Liver (tissue), 9 donors: Measurements from ENCODE around the gene SHISAL1. TPM values are rescaled to one million over a fixed set of nuclear protein-coding genes. Genes with fewer than 3 reads are reported as not detected.

Experiments used
- DNase-seq: peaks from one replicate; pipeline ENCODE4 v3.0.0-alpha.2; 2017; ENCODE audit warnings: low spot score
- H3K27ac ChIP-seq, 2 donors: one replicate each; pipeline ENCODE4 v1.7.0; 2013; ENCODE audit warnings: inconsistent platforms in 2 of 2, low read length in 2 of 2, control low read depth in 1 of 2, low read depth in 1 of 2, mild to moderate bottlenecking in 1 of 2
- H3K27me3 ChIP-seq, 4 donors: one replicate each; pipeline versions ENCODE4 v1.6.1 to v1.7.0; 2013; ENCODE audit warnings: low read length in 3 of 4, inconsistent platforms in 1 of 4, mild to moderate bottlenecking in 1 of 4, moderate library complexity in 1 of 4; ENCODE audit not compliant: control insufficient read depth in 4 of 4, insufficient read depth in 4 of 4
- H3K36me3 ChIP-seq, 4 donors: one replicate each; pipeline versions ENCODE4 v1.6.1 to v1.7.0; 2013; ENCODE audit warnings: low read length in 3 of 4, mild to moderate bottlenecking in 3 of 4, low read depth in 1 of 4, moderate library complexity in 1 of 4; ENCODE audit not compliant: control insufficient read depth in 4 of 4, insufficient read depth in 3 of 4
- H3K4me1 ChIP-seq, 4 donors: one replicate each; pipeline versions ENCODE4 v1.6.1 to v1.7.0; 2013; ENCODE audit warnings: low read length in 3 of 4, mild to moderate bottlenecking in 3 of 4, moderate library complexity in 1 of 4; ENCODE audit not compliant: control insufficient read depth in 4 of 4, insufficient read depth in 4 of 4
- H3K4me3 ChIP-seq, 3 donors: one replicate each; pipeline versions ENCODE4 v1.6.1 to v1.7.0; 2013; ENCODE audit warnings: low read length in 3 of 3, control low read depth in 1 of 3, low read depth in 1 of 3, mild to moderate bottlenecking in 1 of 3
- H3K9ac ChIP-seq, 2 donors: one replicate each; pipeline ENCODE4 v1.7.0; 2013; ENCODE audit warnings: low read length in 2 of 2, mild to moderate bottlenecking in 2 of 2, moderate library complexity in 2 of 2, control low read depth in 1 of 2, low read depth in 1 of 2
- H3K9me3 ChIP-seq, 4 donors: one replicate each; pipeline versions ENCODE4 v1.6.1 to v1.7.0; 2013; ENCODE audit warnings: low read length in 3 of 4; ENCODE audit not compliant: control insufficient read depth in 4 of 4
- ATF3 ChIP-seq: IDR thresholded peaks from 2 replicates; pipeline ENCODE4 v1.6.1; 2016; ENCODE audit warnings: antibody characterized with exemption
- CTCF ChIP-seq: fragments of 150-350 bp; IDR thresholded peaks from 2 replicates; pipeline ENCODE4 v1.5.1; 2017; ENCODE audit warnings: improper control_type of control experiment, low read depth, low read length; ENCODE audit not compliant: missing input control
- EGR1 ChIP-seq, 2 donors: IDR thresholded peaks; 2 replicates each; pipeline ENCODE4 v1.6.1; 2016 to 2018; ENCODE audit warnings: antibody characterized with exemption in 2 of 2, low read depth in 2 of 2
- FOXA1 ChIP-seq: IDR thresholded peaks from 2 replicates; pipeline ENCODE4 v1.6.1; 2016; ENCODE audit warnings: antibody characterized with exemption
- FOXA2 ChIP-seq: IDR thresholded peaks from 2 replicates; pipeline ENCODE4 v1.6.1; 2016; ENCODE audit warnings: antibody characterized with exemption
- GABPA ChIP-seq, 2 donors: IDR thresholded peaks in 1 of 2; conservative IDR thresholded peaks in 1 of 2; 2 replicates each; pipeline ENCODE4 v1.6.1; 2016; ENCODE audit warnings: antibody characterized with exemption in 2 of 2, mild to moderate bottlenecking in 1 of 2, moderate library complexity in 1 of 2
- HNF4A ChIP-seq, 2 donors: conservative IDR thresholded peaks; 2 replicates each; pipeline ENCODE4 v1.6.1; 2016; ENCODE audit warnings: antibody characterized with exemption in 2 of 2, mild to moderate bottlenecking in 2 of 2
- HNF4G ChIP-seq: IDR thresholded peaks from 2 replicates; pipeline ENCODE4 v1.6.1; 2016; ENCODE audit warnings: antibody characterized with exemption
- JUND ChIP-seq, 2 donors: IDR thresholded peaks; 2 replicates each; pipeline ENCODE4 v1.6.1; 2016; ENCODE audit warnings: antibody characterized with exemption in 2 of 2
- MAX ChIP-seq: IDR thresholded peaks from 2 replicates; pipeline ENCODE4 v1.6.1; 2016; ENCODE audit warnings: antibody characterized with exemption
- NR2F2 ChIP-seq: IDR thresholded peaks from 2 replicates; pipeline ENCODE4 v1.6.1; 2016; ENCODE audit warnings: antibody characterized with exemption
- RAD21 ChIP-seq, 2 donors: IDR thresholded peaks; 2 replicates each; pipeline ENCODE4 v1.6.1; 2016; ENCODE audit warnings: antibody characterized with exemption in 2 of 2, mild to moderate bottlenecking in 2 of 2
- REST ChIP-seq: IDR thresholded peaks from 2 replicates; pipeline ENCODE4 v1.6.1; 2016; ENCODE audit warnings: antibody characterized with exemption, mild to moderate bottlenecking
- RXRA ChIP-seq, 2 donors: IDR thresholded peaks; 2 replicates each; pipeline ENCODE4 v1.6.1; 2017 to 2018; ENCODE audit warnings: antibody characterized with exemption in 2 of 2, mild to moderate bottlenecking in 1 of 2
- SP1 ChIP-seq: IDR thresholded peaks from 2 replicates; pipeline ENCODE4 v1.6.1; 2018; ENCODE audit warnings: antibody characterized with exemption, mild to moderate bottlenecking
- TAF1 ChIP-seq: conservative IDR thresholded peaks from 2 replicates; pipeline ENCODE4 v1.6.1; 2016; ENCODE audit warnings: antibody characterized with exemption, mild to moderate bottlenecking
- YY1 ChIP-seq: IDR thresholded peaks from 2 replicates; pipeline ENCODE4 v1.6.1; 2016; ENCODE audit warnings: antibody characterized with exemption, mild to moderate bottlenecking
- ZBTB33 ChIP-seq: IDR thresholded peaks from 2 replicates; pipeline ENCODE4 v1.6.1; 2016; ENCODE audit warnings: antibody characterized with exemption
- WGBS: extraction: QIAGEN DNeasy Blood & Tissue Kit; methylation state at CpG from one replicate; pipeline ENCODE4 v1.1.7; 2013; 5-methylcytosine and 5-hydroxymethylcytosine counted together
- polyA plus RNA-seq, 2 donors: library from polyadenylated mRNA; stranded (reverse) in 1 of 2; unstranded in 1 of 2; fragments of 200-250 nt in 1 of 2; fragments of >200 nt in 1 of 2; fragmentation: Nextera tagmentation in 1 of 2; extraction: Ambion mirVana in 1 of 2; gene quantifications; one replicate each; pipeline versions ENCODE4 v1.2.1 to v1.2.3, GENCODE V29; 2013 to 2015
- total RNA-seq, 2 donors: library from RNA; depleted of rRNA; stranded (reverse); fragments of >200 nt; gene quantifications; one replicate each; pipeline ENCODE4 v1.2.3, GENCODE V29; 2014
- donor health status: healthy.
- donor health status: healthy.
- donor health status: healthy.
- donor health status: healthy.
- donor health status: healthy.

The SHISAL1 gene
- total and polyA plus RNA-seq, 4 donors: 0.07 to 0.17 (median 0.13) TPM

GRCh38 chr22:44225812-44226211, 86.9 kb downstream of the SHISAL1 start (continued):
- TF ChIP-seq REST: no peak
- no peak for TF ChIP-seq JUND (IDR thresholded peaks at IDR 0.05)
- TF ChIP-seq TAF1: no peak

- no peak for DNase-seq
- Histone ChIP-seq H3K27me3 (peaks cover 0 to 5% (median 0%) of the 10 kb centered on the region in 4 donors), H3K9me3 (peaks cover 4 to 9% (median 4%) of the 10 kb centered on the region in 4 donors), H3K36me3 (no peaks in the 10 kb centered on the region), H3K9ac (no peak overlapping the region), H3K27ac (no peak overlapping the region), H3K4me1 (no peaks in the 10 kb centered on the region), H3K4me3 (no peak overlapping the region)
- 69% methylated on average over 11 of the region's 11 CpGs for WGBS
- TF ChIP-seq CTCF: no peak
- TF ChIP-seq YY1: no peak
- TF ChIP-seq RXRA (IDR thresholded peaks at IDR 0.05): no peak
- TF ChIP-seq TAF1: no peak
- TF ChIP-seq FOXA1: no peak
- no peak for TF ChIP-seq SP1
- no peak for TF ChIP-seq ATF3
- no peak for TF ChIP-seq JUND (IDR thresholded peaks at IDR 0.05)
- TF ChIP-seq FOXA2: no peak
- no peak for TF ChIP-seq RAD21 (IDR thresholded peaks at IDR 0.05)
- no peak for TF ChIP-seq NR2F2
- no peak for TF ChIP-seq MAX
- no peak for TF ChIP-seq EGR1 (IDR thresholded peaks at IDR 0.05; ENCODE audit: low read depth in 2 of 2)
- no peak for TF ChIP-seq HNF4G
- TF ChIP-seq ZBTB33: no peak
- no peak for TF ChIP-seq HNF4A (conservative IDR thresholded peaks at IDR 0.05)
- no peak for TF ChIP-seq REST
- no peak for TF ChIP-seq GABPA (IDR thresholded peaks at IDR 0.05 in 1 of 2, conservative IDR thresholded peaks at IDR 0.05 in 1 of 2)
Observed at GRCh38 chr22:44225091-44225689, 87.6 kb downstream of the SHISAL1 start.
